T-helper 9 cell (primary cell): ENCODE results near the gene KIF7.
"Not testable (repeated sequence)": the region's sequence is repeated elsewhere in the genome, so short reads cannot be mapped to it uniquely, and the experiment has no call there.

Source experiments
- DNase-seq: peaks from one replicate; pipeline ENCODE4 v3.0.0-alpha.2; 2020
- total RNA-seq, 2 donors: gene quantifications; one replicate each; lab custom pipeline; 2026; lab: John Stamatoyannopoulos, UW

KIF7 gene
- 0 to 0.14 reads per million in 2 donors for total RNA-seq

- DNase-seq, result no peak
Observed at GRCh38 chr15:89654847-89655805, at the start of gene KIF7. TSS of gene KIF7 (minus strand) at chr15:89655467. CDS start at chr15:89652930, 2,537 bp downstream.

DNA sequence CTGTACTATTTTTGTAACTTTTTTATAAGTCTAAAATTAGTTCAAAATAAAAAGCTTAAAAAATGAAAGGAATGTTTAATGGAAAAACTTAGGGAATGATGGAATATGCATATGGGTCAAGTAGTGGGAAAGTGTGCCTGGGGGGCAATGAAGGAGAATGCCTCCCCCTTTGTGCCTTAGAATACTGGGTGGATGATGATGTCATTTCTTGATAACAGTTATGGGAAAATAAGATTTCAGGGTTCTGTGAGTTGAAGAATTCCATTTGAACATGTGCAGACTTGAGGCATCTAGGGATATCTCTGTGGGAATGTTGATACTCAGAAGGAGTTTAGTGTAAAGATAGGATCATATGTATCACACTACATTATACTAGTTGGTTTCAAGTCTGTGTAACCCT lies 49.1 kb upstream of the KIF7 start:
- DNase-seq, result no peak

DNA sequence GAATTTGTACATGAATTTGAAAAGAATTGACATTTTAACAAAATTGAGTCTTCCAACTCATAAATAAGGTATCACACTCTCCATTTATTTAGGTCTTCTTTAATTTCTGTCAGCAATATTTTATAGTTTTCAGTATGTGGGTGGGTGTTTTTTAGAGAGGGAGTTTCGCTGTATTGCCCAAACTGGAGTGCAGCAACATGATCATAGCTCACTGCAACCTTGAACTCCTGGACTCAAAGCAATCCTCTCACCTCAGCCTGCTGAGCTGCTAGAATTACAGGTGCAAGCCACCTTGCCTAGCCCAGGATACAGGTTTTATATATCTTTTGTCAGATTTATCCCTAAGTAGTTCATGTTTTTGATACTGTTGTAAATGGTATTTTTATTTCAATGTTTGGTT lies 39.9 kb upstream of the KIF7 start:
- no peak for DNase-seq

- DNase-seq, result no peak
Observed at GRCh38 chr15:89693696-89694095, 38.4 kb upstream of the KIF7 start.

DNA sequence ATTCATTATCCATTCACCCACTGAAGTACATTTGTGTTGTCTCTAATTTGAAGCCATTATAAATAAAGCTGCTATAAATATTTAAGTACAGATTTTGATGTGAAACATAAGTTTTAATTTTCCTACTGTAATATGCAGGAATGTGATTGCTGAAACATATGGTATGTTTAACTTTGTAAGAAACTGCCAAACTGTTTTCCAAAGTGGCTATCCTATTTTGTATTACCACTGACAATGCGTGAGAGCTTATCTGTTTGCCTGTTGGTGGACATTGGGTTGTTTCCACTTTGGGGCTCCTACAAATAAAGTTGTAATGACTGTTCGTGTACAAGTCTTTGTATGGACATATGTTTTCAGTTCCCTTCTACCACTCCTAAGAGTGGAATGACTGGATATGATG lies 37.8 kb upstream of the KIF7 start:
- DNase-seq, result no peak

- DNase-seq, result peak; percentile 53
Observed at GRCh38 chr15:89690276-89691218, 35.3 kb upstream of the KIF7 start, which contains the start of the genes PEX11A and WDR93. TSS of gene PEX11A (minus strand) at chr15:89690754. CDS start at chr15:89690632, 122 bp downstream. TSS of gene WDR93 (plus strand) at chr15:89690811. CDS start at chr15:89701747, 10,936 bp downstream.

- DNase-seq, result not testable (repeated sequence)
Observed at GRCh38 chr15:89689930-89690275, 34.6 kb upstream of the KIF7 start.

DNA sequence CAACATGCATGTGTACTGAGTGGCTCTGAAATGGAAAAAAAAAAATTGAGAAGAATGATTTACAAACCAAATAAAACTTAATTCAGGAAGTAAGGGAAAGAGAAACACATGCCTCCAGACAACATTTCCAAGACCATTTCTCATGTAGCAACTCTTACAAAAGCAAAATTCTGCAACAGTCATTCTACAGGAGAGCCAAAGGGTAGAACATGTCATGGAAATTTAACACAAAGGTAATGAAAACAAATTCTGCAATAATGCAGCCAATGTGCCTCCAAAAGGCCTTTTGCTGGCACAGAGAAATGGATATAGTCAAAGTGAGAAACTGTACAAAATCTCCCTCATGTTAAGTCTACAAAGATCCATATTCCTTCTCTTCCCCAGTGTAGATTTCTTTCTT lies 31.3 kb upstream of the KIF7 start:
- DNase-seq, result no peak

GRCh38 chr15:89685995-89686394 lies 30.7 kb upstream of the KIF7 start:
- no peak for DNase-seq

DNA sequence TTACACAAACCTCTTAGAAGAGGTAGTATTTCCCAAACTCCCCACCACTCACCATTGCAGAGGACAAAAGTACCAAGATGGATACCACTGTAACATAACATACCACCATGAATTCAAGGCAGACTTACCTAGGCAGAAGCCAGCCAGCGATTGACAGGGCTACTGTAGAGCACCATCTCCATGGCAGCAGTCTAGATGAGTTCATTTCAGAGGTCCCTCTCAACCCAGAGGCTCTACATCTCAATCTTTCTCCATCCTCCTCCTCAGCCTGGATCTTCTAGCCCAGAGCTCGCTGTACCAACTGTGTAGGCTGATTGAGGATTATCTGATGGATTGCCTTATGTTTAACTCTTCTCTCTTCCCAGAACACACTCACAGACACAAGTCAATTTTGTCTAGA lies 25.9 kb upstream of the KIF7 start:
- no peak for DNase-seq

DNA sequence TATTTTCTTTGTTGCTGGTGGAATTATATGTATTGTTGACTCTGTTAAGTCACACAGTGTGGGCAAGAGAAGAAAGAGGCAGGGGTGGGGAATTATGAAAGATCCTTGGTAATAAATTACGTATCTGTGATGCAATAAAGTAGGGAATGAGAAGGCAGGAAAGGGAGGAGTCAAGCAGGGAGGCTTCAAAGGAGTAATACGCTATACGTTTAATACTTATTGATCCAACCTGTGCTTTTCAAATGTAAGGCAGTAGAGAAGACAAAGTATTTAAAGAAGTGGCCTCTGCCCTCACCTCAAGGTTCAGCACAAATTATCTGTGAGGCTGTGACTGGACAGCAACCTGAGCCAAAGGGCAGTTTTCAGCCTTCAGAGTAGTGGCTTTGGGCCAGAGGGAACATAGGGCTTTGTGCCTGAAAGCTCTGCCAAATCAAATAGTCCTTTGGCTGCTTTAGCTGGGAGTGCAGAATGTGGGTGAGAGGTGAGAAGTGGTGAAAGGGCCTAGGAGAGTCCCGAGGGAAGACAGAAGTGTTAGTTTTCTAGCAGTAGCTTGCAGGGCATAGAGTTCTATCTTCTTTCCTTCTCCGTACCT lies 25.1 kb upstream of the KIF7 start:
- no peak for DNase-seq

DNA sequence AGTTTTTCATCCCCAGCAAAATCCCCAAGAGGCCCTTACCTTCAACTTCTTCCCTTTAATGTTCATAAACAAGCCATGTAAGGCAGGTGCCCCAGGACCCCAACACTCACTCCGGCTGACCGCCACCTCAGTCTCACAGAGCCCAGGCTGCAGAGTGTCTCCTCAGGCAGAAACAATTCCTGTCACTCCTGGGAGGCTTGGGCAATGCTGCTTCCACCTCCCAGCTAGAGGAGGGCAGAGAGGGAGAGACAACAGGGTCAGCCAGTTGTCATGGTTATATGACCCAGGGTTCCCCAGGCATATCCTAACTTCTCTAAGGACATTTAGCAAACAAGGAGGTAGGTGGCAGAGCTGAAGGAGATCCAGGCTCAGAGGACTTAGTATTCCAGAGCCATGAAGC lies 23.9 kb upstream of the KIF7 start, which contains the start of gene PLIN1:
Gene PLIN1 (minus strand): TSS at position 156 of the 400 bp plus-strand sequence. CDS start 1,878 bp downstream, outside the sequence.
- DNase-seq, result no peak

GRCh38 chr15:89677381-89677780 lies 22.1 kb upstream of the KIF7 start:
- DNase-seq, result no peak

- no peak for DNase-seq
Observed at GRCh38 chr15:89675606-89676005, 20.3 kb upstream of the KIF7 start.

GRCh38 chr15:89674526-89674925 lies 19.3 kb upstream of the KIF7 start:
- no peak for DNase-seq

- no peak for DNase-seq
Observed at GRCh38 chr15:89673165-89673512, 17.9 kb upstream of the KIF7 start.

GRCh38 chr15:89672221-89673164 lies 17.2 kb upstream of the KIF7 start:
- no peak for DNase-seq

DNA sequence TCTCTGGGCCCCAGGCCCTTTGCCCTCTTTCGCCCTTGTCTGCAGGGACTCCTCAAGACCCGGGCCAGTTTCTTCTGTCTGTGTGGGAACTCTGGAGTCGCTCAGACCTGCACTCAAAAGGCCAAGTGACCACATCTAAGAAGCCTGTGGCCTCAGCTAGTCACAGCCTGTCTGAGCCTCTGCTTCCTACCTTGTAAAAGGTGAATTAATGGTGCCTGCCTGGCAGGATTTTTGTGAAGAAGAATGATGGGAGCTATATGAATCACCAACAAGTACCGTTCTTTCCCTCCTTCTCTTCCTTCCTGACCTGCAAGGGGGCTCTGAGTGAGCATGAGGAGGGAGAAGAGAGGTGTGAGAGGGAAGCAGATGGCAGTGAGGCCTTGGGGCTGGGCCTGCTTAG lies 16.4 kb upstream of the KIF7 start:
- no peak for DNase-seq

DNA sequence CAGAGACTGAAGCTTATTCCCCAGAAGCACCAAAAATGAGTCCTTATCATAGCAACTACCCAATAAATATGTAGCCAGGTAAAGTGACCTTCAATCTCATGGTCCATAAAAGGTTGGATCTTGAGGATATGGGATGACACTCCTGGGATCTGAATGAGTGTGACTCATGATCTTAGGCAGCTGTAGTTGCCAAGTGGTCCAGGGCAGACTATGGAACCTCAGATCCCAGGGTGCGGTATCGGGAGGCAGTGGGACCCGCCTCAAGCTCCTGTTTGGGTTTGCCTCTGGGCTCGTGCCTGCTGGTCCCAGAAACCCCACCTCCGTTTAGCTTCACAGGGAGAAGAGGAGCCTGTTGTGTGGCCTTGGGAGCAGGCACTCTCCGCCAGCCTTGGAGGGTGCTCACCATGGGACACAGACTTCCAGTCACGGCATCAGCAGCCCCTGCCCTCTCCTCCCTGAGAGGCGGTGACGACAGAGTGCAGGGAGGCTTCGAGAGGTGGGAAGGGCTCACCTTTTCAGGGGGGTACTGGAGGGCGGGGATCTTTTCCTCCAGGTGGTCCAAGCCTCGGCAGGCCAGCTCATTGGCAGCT lies 15.8 kb upstream of the KIF7 start:
- no peak for DNase-seq

DNA sequence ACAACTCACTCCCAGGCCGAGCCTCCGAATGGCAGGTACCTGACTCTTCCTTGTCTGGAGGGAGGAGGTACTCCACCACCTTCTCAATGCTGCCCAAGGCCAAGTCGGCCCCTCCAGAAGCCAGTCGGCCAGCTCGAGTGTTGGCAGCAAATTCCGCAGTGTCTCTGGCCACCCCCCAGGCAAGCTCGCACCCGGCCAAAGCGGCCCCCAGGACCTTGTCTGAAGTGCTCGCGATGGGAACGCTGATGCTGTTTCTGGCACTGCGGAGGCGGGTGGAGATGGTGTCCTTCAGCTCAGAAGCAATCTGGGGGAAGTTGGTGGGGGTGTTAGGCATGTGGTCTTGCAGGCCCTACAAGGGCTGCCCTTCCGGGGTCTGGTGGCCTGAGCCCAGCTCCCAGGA lies 14.7 kb upstream of the KIF7 start:
- no peak for DNase-seq

DNA sequence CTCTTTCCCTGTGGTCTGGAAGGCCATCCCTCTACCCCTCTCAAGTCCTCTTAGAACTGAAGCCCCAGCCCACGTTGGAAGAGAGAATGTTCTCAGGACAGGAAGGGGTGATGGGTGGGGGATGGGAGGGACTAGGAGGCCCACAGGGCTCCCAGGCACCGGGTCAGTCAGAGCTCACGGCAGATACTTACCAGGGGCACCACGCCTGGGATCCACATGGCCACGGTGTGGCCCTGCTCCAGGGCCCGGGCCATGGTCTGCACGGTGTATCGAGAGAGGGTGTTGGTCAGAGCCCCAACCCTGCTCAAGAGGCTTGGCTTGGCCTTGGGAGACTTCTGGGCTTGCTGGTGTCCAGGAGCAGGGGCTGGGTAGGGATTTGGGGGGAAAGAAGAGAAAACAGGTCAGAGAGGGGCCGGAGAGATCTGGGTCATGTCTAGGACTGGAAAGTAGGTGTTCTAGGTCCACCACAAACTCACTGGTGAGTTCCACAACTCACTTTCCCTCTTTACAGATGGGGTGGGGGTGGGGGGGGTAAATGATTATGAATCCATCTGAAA lies 14.1 kb upstream of the KIF7 start:
- DNase-seq, result no peak
